K562 (cell line): ENCODE results near the gene ZNHIT2. TPM values are rescaled to one million over a fixed set of nuclear protein-coding genes. Genes with fewer than 3 reads are reported as not detected.

Source experiments
- BACH1 ChIP-seq: fragments of 200-800 bp; sonication (Bioruptor generic); IDR thresholded peaks from 2 replicates; pipeline ENCODE4 v1.6.1; 2016; ENCODE audit warnings: missing genetic modification characterization, missing compliant biosample characterization
- CHD4 ChIP-seq: fragments of 200-600 bp; sonication (generic); IDR thresholded peaks from 3 replicates; pipeline ENCODE4 v1.6.1; 2012; ENCODE audit warnings: low read depth, mild to moderate bottlenecking, mixed read lengths, low read length, inconsistent platforms; ENCODE audit not compliant: insufficient read depth, insufficient replicate concordance, poor library complexity, severe bottlenecking
- CHD7 ChIP-seq: fragments of 200-600 bp; sonication (generic); IDR thresholded peaks from one replicate; pipeline ENCODE4 v1.6.1; 2012; ENCODE audit warnings: mild to moderate bottlenecking, low read depth, low read length, inconsistent platforms
- DIDO1 ChIP-seq: fragments of 450-650 bp; IDR thresholded peaks from 2 replicates; pipeline ENCODE4 v1.6.1; 2016; ENCODE audit warnings: low read depth, missing biosample characterization, missing genetic modification characterization
- ESRRA ChIP-seq: fragments of 450-650 bp; IDR thresholded peaks from 2 replicates; pipeline ENCODE4 v1.6.1; 2014; ENCODE audit warnings: low read depth, mild to moderate bottlenecking, moderate library complexity, borderline replicate concordance
- ETS1 ChIP-seq: conservative IDR thresholded peaks from 2 replicates; pipeline ENCODE4 v1.6.1; 2011; ENCODE audit warnings: low read depth, mild to moderate bottlenecking, low read length; ENCODE audit not compliant: control insufficient read depth
- ETV5 ChIP-seq: sonication (generic); formaldehyde crosslinking; IDR thresholded peaks from 2 replicates; pipeline ENCODE4 v1.4.0; 2020; ENCODE audit warnings: low read depth, mild to moderate bottlenecking, missing genetic modification reagents
- HDAC8 ChIP-seq: fragments of 450-650 bp; IDR thresholded peaks from 2 replicates; pipeline ENCODE4 v1.6.1; 2016; ENCODE audit warnings: mild to moderate bottlenecking, missing genetic modification characterization, moderate library complexity, missing compliant biosample characterization
- HNRNPLL ChIP-seq: fragments of 200-400 bp; formaldehyde crosslinking; IDR thresholded peaks from 2 replicates; pipeline ENCODE4 v1.6.1; 2017; ENCODE audit warnings: low read length, low read depth, mild to moderate bottlenecking; ENCODE audit not compliant: poor library complexity, severe bottlenecking
- KAT7 ChIP-seq: sonication (generic); formaldehyde crosslinking; IDR thresholded peaks from 2 replicates; pipeline ENCODE4 v1.8.0; 2022; ENCODE audit warnings: missing genetic modification reagents, mild to moderate bottlenecking, borderline replicate concordance
- KHSRP ChIP-seq: fragments of 450-650 bp; IDR thresholded peaks from 2 replicates; pipeline ENCODE4 v1.6.1; 2017
- NELFE ChIP-seq: IDR thresholded peaks from 2 replicates; pipeline ENCODE4 v1.6.1; 2011; ENCODE audit warnings: mild to moderate bottlenecking; ENCODE audit not compliant: insufficient read depth, insufficient read length
- SMARCA5 ChIP-seq: fragments of 450-650 bp; IDR thresholded peaks from 2 replicates; pipeline ENCODE4 v1.6.1; 2016
- SMC3 ChIP-seq: conservative IDR thresholded peaks from 2 replicates; pipeline ENCODE4 v1.6.1; 2011; ENCODE audit warnings: low read depth, low read length, improper control_type of control experiment; ENCODE audit not compliant: insufficient read depth
- ZNF175 ChIP-seq: fragments of 200-800 bp; sonication (Bioruptor generic); IDR thresholded peaks from 2 replicates; pipeline ENCODE4 v1.6.1; 2016; ENCODE audit warnings: low read depth, mild to moderate bottlenecking, missing genetic modification characterization, missing compliant biosample characterization
- polyA plus RNA-seq, 8 experiments: library from polyadenylated mRNA; depleted of rRNA in 4 of 8; stranded (reverse) in 5 of 8; unstranded in 3 of 8; fragments of >200 nt; fragmentation: Nextera tagmentation in 2 of 8; fragmentation: Illumina TruSeq in 1 of 8; extraction: Ambion mirVana in 2 of 8; extraction: Trizol in 1 of 8; gene quantifications; 2 replicates each; pipeline versions ENCODE4 v1.2.1 to v1.2.3, GENCODE V29; 2011 to 2014; ENCODE audit warnings: inconsistent platforms in 1 of 8, missing spikeins in 1 of 8
- total RNA-seq, 7 experiments: library from RNA; depleted of rRNA in 6 of 7; stranded (reverse); fragments of >200 nt in 6 of 7; fragmentation: Illumina TruSeq in 2 of 7; extraction: Trizol in 2 of 7; gene quantifications; 2 replicates each; pipeline versions ENCODE4 v1.2.1 to v1.2.3, GENCODE V29; 2011 to 2021; ENCODE audit warnings: low replicate concordance in 1 of 7

ZNHIT2 gene
- total and polyA plus RNA-seq, 9 of the 15 experiments (the other 6 are each of a cell fraction or from before 2014, with no cell fraction given), result 0.08 to 39.0 (median 2.5) TPM

DNA sequence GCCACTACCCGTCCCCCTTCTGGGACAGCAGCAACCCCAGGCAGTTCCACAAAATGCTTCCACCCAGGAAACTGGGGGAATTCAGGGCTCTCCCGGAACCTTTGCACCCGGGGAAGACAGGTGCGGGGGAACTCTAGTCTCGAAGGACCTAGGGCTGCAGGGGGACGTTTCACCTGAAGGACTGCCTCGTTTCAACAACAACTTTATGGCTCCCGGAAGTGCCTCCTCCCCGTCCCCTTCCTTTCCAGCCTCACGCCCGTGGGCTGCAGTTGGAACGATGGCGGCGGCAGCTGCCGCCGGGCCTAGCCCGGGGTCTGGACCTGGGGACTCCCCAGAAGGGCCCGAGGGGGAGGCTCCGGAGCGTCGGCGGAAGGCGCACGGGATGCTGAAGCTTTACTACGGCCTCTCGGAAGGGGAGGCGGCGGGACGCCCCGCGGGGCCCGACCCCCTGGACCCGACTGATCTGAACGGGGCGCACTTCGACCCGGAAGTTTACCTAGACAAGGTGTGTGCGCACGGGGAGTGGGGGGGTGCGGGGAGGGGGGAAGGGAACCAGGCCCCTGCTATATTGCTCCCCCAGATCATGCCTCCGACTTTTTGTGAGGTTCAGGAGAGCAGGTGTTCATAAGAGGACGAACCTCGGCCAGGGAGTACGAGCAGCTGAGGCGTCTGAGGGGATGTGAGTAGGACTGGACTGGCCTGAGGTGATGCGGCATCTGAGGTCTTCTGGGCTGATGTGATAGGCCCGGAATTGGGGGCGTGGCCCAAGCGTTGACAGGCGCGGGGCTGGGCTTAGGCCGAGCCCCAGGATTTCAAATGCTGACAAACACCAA is 21.3 kb downstream of the ZNHIT2 start, which contains the start of gene VPS51 (continued):
- TF ChIP-seq CHD7, result peak; percentile 61
- peak; percentile 70; the same call in 1 of the 2 replicates for TF ChIP-seq HDAC8 (tag)
- TF ChIP-seq NELFE, result no peak
- peak; percentile 46 for TF ChIP-seq HNRNPLL
- TF ChIP-seq DIDO1 (tag), result peak; percentile 97
- TF ChIP-seq KHSRP, result no peak
- no peak for TF ChIP-seq CHD4
- no peak for TF ChIP-seq ETV5 (CRISPR knock-in tag)
- TF ChIP-seq ETS1, result peak; percentile 100
- TF ChIP-seq ESRRA, result peak; percentile 79
- no peak for TF ChIP-seq SMARCA5
- TF ChIP-seq SMC3, result 0 out of 2 replicates have a peak, but pooled peaks have one; percentile 27
- no peak for TF ChIP-seq BACH1 (tag)
- TF ChIP-seq ZNF175 (CRISPR knock-in tag), result peak; percentile 68; the same call in 1 of the 2 replicates
- TF ChIP-seq KAT7 (CRISPR knock-in tag), result no peak
